OCI-LY7 (cell line): Measurements from ENCODE around the gene TMEM186.

ENCODE experiments used
- EZH2phosphoT487 ChIP-seq: fragments of 200-600 bp; sonication (generic); IDR thresholded peaks from 2 replicates; pipeline ENCODE4 v1.6.1; 2018; ENCODE audit warnings: low read depth, borderline replicate concordance, mild to moderate bottlenecking, mixed run types, antibody characterized with exemption, low read length, moderate library complexity, mixed read lengths
- TF ChIP-seq, protein P1 (sequence below): fragments of 200-600 bp; sonication (generic); conservative IDR thresholded peaks from 2 replicates; pipeline ENCODE4 v1.5.1; 2014; ENCODE audit warnings: mild to moderate bottlenecking, antibody characterized with exemption, low read length, moderate library complexity, mixed read lengths

- TF ChIP-seq, protein P1, sequence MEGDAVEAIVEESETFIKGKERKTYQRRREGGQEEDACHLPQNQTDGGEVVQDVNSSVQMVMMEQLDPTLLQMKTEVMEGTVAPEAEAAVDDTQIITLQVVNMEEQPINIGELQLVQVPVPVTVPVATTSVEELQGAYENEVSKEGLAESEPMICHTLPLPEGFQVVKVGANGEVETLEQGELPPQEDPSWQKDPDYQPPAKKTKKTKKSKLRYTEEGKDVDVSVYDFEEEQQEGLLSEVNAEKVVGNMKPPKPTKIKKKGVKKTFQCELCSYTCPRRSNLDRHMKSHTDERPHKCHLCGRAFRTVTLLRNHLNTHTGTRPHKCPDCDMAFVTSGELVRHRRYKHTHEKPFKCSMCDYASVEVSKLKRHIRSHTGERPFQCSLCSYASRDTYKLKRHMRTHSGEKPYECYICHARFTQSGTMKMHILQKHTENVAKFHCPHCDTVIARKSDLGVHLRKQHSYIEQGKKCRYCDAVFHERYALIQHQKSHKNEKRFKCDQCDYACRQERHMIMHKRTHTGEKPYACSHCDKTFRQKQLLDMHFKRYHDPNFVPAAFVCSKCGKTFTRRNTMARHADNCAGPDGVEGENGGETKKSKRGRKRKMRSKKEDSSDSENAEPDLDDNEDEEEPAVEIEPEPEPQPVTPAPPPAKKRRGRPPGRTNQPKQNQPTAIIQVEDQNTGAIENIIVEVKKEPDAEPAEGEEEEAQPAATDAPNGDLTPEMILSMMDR, result no peak
- TF ChIP-seq EZH2phosphoT487, result no peak
Measured at GRCh38 chr16:8768692-8769091, 28.7 kb downstream of the TMEM186 start.
